AG04449 (cell line): ENCODE measurements around the gene TIA1.

Experiments
- CTCF ChIA-PET: fragments of 350-600 bp; formaldehyde crosslinking; extraction: SDS; loops from one replicate; lab custom pipeline; 2021; ENCODE audit warnings: antibody characterized with exemption; lab: Yijun Ruan, JAX
- POLR2A ChIA-PET: fragments of 400-600, 350-600 bp; formaldehyde crosslinking; extraction: SDS; loops from one replicate; lab custom pipeline; 2020; ENCODE audit warnings: antibody characterized with exemption, inconsistent platforms; lab: Yijun Ruan, JAX
- DNase-seq: peaks from one replicate; pipeline ENCODE4 v3.0.0-alpha.2; 2010; ENCODE audit warnings: low read depth, low spot score
- H3K4me3 ChIP-seq: 2 replicates; pipeline ENCODE4 v1.5.1; 2011; ENCODE audit warnings: low read depth, mild to moderate bottlenecking, control low read depth, low read length
- TF ChIP-seq, protein P1 (sequence below): IDR thresholded peaks from one replicate; pipeline ENCODE4 v1.5.1; 2011; ENCODE audit warnings: mild to moderate bottlenecking, moderate library complexity, low read length, control low read depth, inconsistent platforms; ENCODE audit not compliant: insufficient read depth; ENCODE audit errors: missing control alignments

The TIA1 gene

DNA sequence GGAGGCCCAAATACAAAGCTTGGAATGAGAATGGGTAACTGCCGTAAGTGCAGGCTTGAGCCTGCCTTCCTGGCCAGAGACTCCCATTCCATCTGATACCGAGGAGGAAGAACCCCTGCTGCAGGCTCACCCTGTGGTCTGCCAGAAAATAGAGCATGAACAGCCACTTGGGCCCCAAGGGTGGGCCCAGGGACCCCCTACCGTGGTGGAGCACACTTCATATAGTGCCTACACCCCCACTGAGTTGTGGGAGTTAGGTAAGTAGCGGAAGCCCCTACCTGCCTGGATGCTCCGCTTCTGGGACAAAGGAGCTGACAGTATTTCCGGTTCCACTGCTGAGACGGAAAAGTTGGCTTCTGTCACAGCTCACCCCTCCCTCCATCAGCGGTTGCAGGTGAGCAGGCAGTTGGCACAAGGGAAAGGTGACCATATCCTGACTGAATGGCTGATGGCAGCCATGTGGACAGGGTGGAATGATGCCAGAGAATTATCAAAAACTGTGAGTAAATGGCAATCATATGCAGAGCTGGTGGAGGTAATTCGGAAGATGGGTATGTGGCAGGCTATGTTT lies 46.1 kb downstream of the TIA1 start:
- H3K4me3 ChIP-seq = no peak overlapping the region
- ChIA-PET CTCF (no interaction called here), POLR2A (interaction anchor here (1.9 kb wide), 1 partner anchor 11 kb away, joined by 8 read pairs; the partner anchor contains the start of gene C2orf42)
- TF ChIP-seq, protein P1, sequence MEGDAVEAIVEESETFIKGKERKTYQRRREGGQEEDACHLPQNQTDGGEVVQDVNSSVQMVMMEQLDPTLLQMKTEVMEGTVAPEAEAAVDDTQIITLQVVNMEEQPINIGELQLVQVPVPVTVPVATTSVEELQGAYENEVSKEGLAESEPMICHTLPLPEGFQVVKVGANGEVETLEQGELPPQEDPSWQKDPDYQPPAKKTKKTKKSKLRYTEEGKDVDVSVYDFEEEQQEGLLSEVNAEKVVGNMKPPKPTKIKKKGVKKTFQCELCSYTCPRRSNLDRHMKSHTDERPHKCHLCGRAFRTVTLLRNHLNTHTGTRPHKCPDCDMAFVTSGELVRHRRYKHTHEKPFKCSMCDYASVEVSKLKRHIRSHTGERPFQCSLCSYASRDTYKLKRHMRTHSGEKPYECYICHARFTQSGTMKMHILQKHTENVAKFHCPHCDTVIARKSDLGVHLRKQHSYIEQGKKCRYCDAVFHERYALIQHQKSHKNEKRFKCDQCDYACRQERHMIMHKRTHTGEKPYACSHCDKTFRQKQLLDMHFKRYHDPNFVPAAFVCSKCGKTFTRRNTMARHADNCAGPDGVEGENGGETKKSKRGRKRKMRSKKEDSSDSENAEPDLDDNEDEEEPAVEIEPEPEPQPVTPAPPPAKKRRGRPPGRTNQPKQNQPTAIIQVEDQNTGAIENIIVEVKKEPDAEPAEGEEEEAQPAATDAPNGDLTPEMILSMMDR = no peak
- no peak for DNase-seq

DNA sequence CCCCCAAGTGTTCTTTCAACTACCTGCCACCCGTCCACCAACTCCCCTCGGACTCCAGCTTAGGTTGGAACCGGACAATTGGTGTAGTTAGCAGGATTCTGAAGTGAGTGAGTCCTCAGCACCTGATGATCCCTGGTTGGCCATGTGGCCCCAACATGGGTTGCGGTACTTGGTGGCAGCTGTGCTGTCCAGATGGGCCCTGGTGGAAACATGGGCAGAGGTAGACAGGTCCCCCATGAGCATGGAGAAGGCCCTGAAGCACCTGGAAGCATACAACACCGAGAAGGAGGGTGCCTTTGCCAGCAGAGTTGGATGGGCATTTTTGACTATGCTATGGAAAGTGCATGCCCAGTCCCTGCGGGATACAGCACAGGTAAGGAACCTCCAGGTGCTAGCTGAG lies 46.6 kb downstream of the TIA1 start:
- DNase-seq = no peak
- H3K4me3 ChIP-seq = no peak overlapping the region
- ChIA-PET POLR2A (interaction anchor here (1.9 kb wide), 1 partner anchor 11 kb away, joined by 8 read pairs; the partner anchor contains the start of gene C2orf42), CTCF (no interaction called here)
- TF ChIP-seq, protein P1 = no peak

DNA sequence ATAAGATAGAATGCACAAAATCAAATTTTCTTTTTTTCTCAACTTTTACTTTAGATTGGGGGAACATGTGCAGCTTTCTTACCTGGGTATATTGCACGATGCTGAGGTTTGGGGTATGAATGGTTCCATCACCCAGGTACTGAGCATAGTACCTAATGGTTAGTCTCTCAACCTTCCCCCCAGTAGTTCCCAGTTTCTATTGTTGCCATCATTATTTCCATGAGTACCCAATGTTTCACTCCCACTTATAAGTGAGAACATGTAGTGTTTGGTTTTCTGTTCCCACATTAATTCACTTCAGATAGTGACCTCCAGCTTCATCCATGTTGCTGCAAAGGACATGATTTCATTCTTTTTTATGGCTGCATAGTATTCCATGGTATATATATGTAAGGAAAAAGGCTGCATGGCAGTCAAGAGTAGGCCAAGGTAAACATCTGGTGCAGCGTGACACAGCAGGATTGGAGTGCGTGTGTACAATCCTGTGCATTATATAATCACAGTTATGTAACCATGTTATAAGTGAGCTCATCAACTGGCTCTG lies 47.1 kb downstream of the TIA1 start:
- POLR2A ChIA-PET = interaction anchor here (1.9 kb wide), 1 partner anchor 10 kb away, joined by 8 read pairs; the partner anchor contains the start of gene C2orf42
- CTCF ChIA-PET = no interaction called here
- no peak for DNase-seq
- TF ChIP-seq, protein P1 = no peak
- H3K4me3 ChIP-seq = no peak overlapping the region

DNA sequence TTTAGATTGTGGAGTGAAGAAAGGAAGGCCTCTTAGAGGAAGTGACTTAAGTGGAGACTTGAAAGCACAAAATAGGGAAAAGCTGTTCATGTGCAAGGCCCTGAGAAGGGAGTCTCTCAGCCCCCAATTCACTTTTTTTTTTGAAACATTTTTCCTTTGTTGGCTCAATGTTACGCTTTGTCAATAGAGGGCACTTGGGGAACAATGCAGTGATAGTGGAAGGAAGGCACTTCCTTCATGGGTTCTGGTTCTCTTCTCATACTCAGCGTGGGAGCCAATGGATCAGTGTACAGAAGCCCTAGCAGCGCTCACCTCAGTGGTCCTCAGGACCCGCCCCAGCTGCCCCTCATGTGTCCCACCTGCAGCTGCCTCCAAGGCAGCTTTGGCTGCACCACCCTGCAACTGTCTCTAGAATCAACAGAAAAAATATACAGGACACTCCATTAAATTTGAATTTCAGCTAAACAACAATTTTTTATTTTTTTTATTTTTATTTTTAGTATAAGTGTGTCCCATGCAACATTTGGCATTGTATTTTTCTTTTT lies 49.0 kb downstream of the TIA1 start:
- no peak overlapping the region for H3K4me3 ChIP-seq
- CTCF ChIA-PET = interaction anchor here (0.9 to 1.8 kb wide), 3 partner anchors 9 to 56 kb away, joined by 3 to 4 read pairs (median 4); partner anchors contain the start of gene TIA1
- POLR2A ChIA-PET = interaction anchor here (1.4 kb wide), 1 partner anchor 8 kb away, joined by 5 read pairs; the partner anchor contains the start of gene C2orf42
- DNase-seq = no peak
- TF ChIP-seq, protein P1 = no peak

DNA sequence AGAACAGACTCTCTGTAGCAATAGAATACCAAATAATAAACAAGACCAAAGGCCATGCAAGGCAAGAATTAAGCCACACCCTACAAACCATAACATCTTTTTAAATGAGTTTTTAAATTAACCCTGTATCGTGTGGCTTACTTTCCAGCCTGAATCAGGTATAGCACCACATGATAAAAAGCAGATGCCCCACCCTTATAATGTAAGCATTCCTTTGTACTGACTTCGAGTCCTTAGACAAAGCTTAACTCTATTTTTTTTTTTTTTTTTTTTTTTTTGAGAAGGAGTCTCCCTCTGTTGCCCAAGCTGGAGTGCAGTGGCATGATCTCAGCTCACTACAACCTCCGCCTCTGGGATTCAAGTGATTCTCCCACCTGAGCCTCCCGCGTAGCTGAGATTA lies 55.9 kb downstream of the TIA1 start:
- ChIA-PET POLR2A (interaction anchor here (2.1 kb wide), 1 partner anchor 65 kb away, joined by 10 read pairs; the partner anchor contains the start of gene PCYOX1), CTCF (no interaction called here)
- no peak overlapping the region for H3K4me3 ChIP-seq
- TF ChIP-seq, protein P1 = no peak
- no peak for DNase-seq

DNA sequence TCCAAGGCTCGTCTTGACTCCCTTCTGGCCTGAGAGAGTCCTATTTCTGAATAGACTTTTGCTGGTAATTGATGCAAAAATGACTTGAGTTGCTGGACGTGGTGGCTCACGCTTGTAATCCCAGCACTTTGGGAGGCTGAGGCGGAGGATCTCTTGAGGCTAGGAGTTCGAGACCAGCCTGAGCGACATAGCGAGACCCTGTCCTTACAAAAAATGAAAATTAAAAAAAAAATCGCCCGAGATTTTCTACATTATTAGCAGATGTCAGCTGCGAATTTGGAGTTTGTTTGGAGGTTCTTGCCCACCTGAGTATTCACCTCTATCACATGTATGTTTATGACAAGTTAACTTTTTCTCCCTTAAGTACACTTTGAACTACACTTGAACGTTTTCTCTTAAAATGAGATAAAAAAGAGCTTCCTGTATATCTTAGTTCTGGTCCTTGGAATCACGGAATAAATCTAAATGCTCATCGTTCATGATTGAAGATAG lies 57.1 kb downstream of the TIA1 start:
- TF ChIP-seq, protein P1 = no peak
- CTCF ChIA-PET = interaction anchor here (0.9 to 1.9 kb wide), 3 partner anchors 58 to 279 kb away, joined by 4 to 6 read pairs (median 5); partner anchors contain the start of gene FAM136A
- POLR2A ChIA-PET = interaction anchor here (0.6 to 2.1 kb wide), 16 partner anchors 8 to 1891 kb away, joined by 3 to 18 read pairs (median 5); partner anchors contain the start of genes MXD1, NAGK, PCYOX1 and SNRPG
- DNase-seq = no peak
- peak overlapping the region; percentile 69 for H3K4me3 ChIP-seq
